Neural cell (in vitro differentiated cells): Measurements from ENCODE around the gene AVEN. TPM values are rescaled to one million over a fixed set of nuclear protein-coding genes. Genes with fewer than 3 reads are reported as not detected.

Experiments
- H2AFZ ChIP-seq: fragments of 200-600, 300-800 bp; sonication (generic), shearing (Covaris generic); 2 replicates; pipeline ENCODE4 v1.6.0; 2014; ENCODE audit warnings: low read depth, mild to moderate bottlenecking, antibody characterized with exemption, low read length, moderate library complexity
- H3F3A ChIP-seq: fragments of 200-600 bp; shearing (Covaris generic); 2 replicates; pipeline ENCODE4 v1.6.1; 2016; ENCODE audit warnings: mild to moderate bottlenecking, moderate library complexity, mixed read lengths, antibody characterized with exemption, low read length; ENCODE audit not compliant: insufficient read depth, poor library complexity, severe bottlenecking
- H3K27ac ChIP-seq: fragments of 200-600, 300-800 bp; sonication (generic), shearing (Covaris generic); 2 replicates; pipeline ENCODE4 v1.5.1; 2014; ENCODE audit warnings: mild to moderate bottlenecking, low read length, moderate library complexity
- H3K27me3 ChIP-seq: fragments of 300-800, 200-600 bp; sonication (generic), shearing (Covaris generic); 2 replicates; pipeline ENCODE4 v1.6.0; 2014; ENCODE audit warnings: mild to moderate bottlenecking, low read depth, low read length, moderate library complexity; ENCODE audit not compliant: insufficient read depth
- H3K36me3 ChIP-seq: fragments of 300-800, 200-600 bp; sonication (generic), shearing (Covaris generic); 2 replicates; pipeline ENCODE4 v1.5.1; 2014; ENCODE audit warnings: mild to moderate bottlenecking, antibody characterized with exemption, low read length, moderate library complexity; ENCODE audit not compliant: insufficient read depth
- H3K4me2 ChIP-seq: fragments of 300-800, 200-600 bp; sonication (generic), shearing (Covaris generic); 2 replicates; pipeline ENCODE4 v1.6.0; 2014; ENCODE audit warnings: mild to moderate bottlenecking, low read length
- H3K4me3 ChIP-seq: fragments of 300-800, 200-600 bp; sonication (generic), shearing (Covaris generic); 2 replicates; pipeline ENCODE4 v1.5.1; 2014; ENCODE audit warnings: mild to moderate bottlenecking, low read length, moderate library complexity
- H3K79me2 ChIP-seq: fragments of 200-600 bp; shearing (Covaris generic); replicated peaks from 2 replicates; pipeline ENCODE4 v1.6.0; 2014; ENCODE audit warnings: mild to moderate bottlenecking, low read length, moderate library complexity; ENCODE audit not compliant: insufficient read depth
- H3K9ac ChIP-seq: fragments of 300-800, 200-600 bp; sonication (generic), shearing (Covaris generic); 2 replicates; pipeline ENCODE4 v1.6.1; 2016; ENCODE audit warnings: mild to moderate bottlenecking, low read length, mixed read lengths
- H3K9me2 ChIP-seq: fragments of 200-600 bp; shearing (Covaris generic); 2 replicates; pipeline ENCODE4 v1.6.1; 2016; ENCODE audit warnings: mild to moderate bottlenecking, low read length, mixed read lengths; ENCODE audit not compliant: insufficient read depth
- H3K9me3 ChIP-seq: fragments of 200-600, 300-800 bp; sonication (generic), shearing (Covaris generic); 2 replicates; pipeline ENCODE4 v1.6.1; 2016; ENCODE audit warnings: mild to moderate bottlenecking, mixed run types, low read length, moderate library complexity, mixed read lengths
- H4K20me1 ChIP-seq: fragments of 200-600 bp; shearing (Covaris generic); 2 replicates; pipeline ENCODE4 v1.6.1; 2016; ENCODE audit warnings: mild to moderate bottlenecking, mixed run types; ENCODE audit not compliant: insufficient read depth
- CTCF ChIP-seq: fragments of 450-650 bp; IDR thresholded peaks from 2 replicates; pipeline ENCODE4 v1.5.1; 2014; ENCODE audit warnings: antibody characterized with exemption, mild to moderate bottlenecking, moderate library complexity; ENCODE audit not compliant: poor library complexity, severe bottlenecking
- EP300 ChIP-seq: fragments of 450-650 bp; conservative IDR thresholded peaks from 2 replicates; pipeline ENCODE4 v1.6.1; 2014; ENCODE audit warnings: antibody characterized with exemption, mild to moderate bottlenecking, moderate library complexity; ENCODE audit not compliant: poor library complexity, severe bottlenecking
- EZH2 ChIP-seq: fragments of 200-600, 300-800 bp; shearing (Covaris generic), sonication (generic); IDR thresholded peaks from 2 replicates; pipeline ENCODE4 v1.6.1; 2014; ENCODE audit warnings: antibody characterized with exemption, low read length, borderline replicate concordance, mild to moderate bottlenecking; ENCODE audit not compliant: insufficient read depth, poor library complexity, severe bottlenecking
- MXI1 ChIP-seq: fragments of 450-650 bp; conservative IDR thresholded peaks from 2 replicates; pipeline ENCODE4 v1.6.1; 2014; ENCODE audit warnings: antibody characterized with exemption, mild to moderate bottlenecking; ENCODE audit not compliant: poor library complexity, severe bottlenecking
- POLR2AphosphoS5 ChIP-seq: IDR thresholded peaks from 2 replicates; pipeline ENCODE4 v1.6.1; 2012
- RAD21 ChIP-seq: fragments of 450-650 bp; conservative IDR thresholded peaks from 2 replicates; pipeline ENCODE4 v1.6.1; 2014; ENCODE audit warnings: antibody characterized with exemption, mild to moderate bottlenecking, moderate library complexity
- REST ChIP-seq: IDR thresholded peaks from 2 replicates; pipeline ENCODE4 v1.6.1; 2012; ENCODE audit warnings: borderline replicate concordance
- SMC3 ChIP-seq: fragments of 450-650 bp; conservative IDR thresholded peaks from 2 replicates; pipeline ENCODE4 v1.6.1; 2014; ENCODE audit warnings: antibody characterized with exemption, mild to moderate bottlenecking, moderate library complexity; ENCODE audit not compliant: poor library complexity
- TAF1 ChIP-seq: IDR thresholded peaks from 2 replicates; pipeline ENCODE4 v1.6.1; 2012; ENCODE audit warnings: low read depth
- polyA plus RNA-seq: library from polyadenylated mRNA; depleted of rRNA; stranded (reverse); fragments of >200 nt; gene quantifications from 2 replicates; pipeline ENCODE4 v1.2.3, GENCODE V29; 2014

Gene AVEN
- polyA plus RNA-seq, 1 donor from 2014 or later = 14.1 TPM

GRCh38 chr15:34009656-34010055 lies 29.3 kb downstream of the AVEN start:
- TF ChIP-seq EP300 (no peak), MXI1 (no peak), TAF1 (no peak)
- H2AFZ ChIP-seq = no peak overlapping the region
- no peak overlapping the region for H3K4me2 ChIP-seq
- no peak overlapping the region for H3K27ac ChIP-seq
- no peaks in the 10 kb centered on the region for H3K27me3 ChIP-seq
- no peaks in the 10 kb centered on the region for H3K9me2 ChIP-seq
- H3F3A ChIP-seq = no peaks in the 10 kb centered on the region
- no peaks in the 10 kb centered on the region for H3K36me3 ChIP-seq
- no peaks in the 10 kb centered on the region for H4K20me1 ChIP-seq
- H3K4me3 ChIP-seq = no peak overlapping the region
- no peaks in the 10 kb centered on the region for H3K9me3 ChIP-seq
- H3K79me2 ChIP-seq = no peaks in the 10 kb centered on the region
- no peak overlapping the region for H3K9ac ChIP-seq

GRCh38 chr15:34006381-34006780 lies 32.6 kb downstream of the AVEN start:
- no peaks in the 10 kb centered on the region for H4K20me1 ChIP-seq
- H3K9ac ChIP-seq = no peak overlapping the region
- H2AFZ ChIP-seq = no peak overlapping the region
- no peaks in the 10 kb centered on the region for H3K9me3 ChIP-seq
- no peaks in the 10 kb centered on the region for H3K36me3 ChIP-seq
- H3K27ac ChIP-seq = no peak overlapping the region
- no peaks in the 10 kb centered on the region for H3K79me2 ChIP-seq
- H3K9me2 ChIP-seq = no peaks in the 10 kb centered on the region
- no peaks in the 10 kb centered on the region for H3K27me3 ChIP-seq
- no peaks in the 10 kb centered on the region for H3F3A ChIP-seq
- TF ChIP-seq TAF1 = no peak
- TF ChIP-seq POLR2AphosphoS5 = no peak
- no peak for TF ChIP-seq MXI1
- no peak for TF ChIP-seq CTCF
- no peak for TF ChIP-seq EP300
- no peak for TF ChIP-seq SMC3
- TF ChIP-seq REST = no peak
- no peak for TF ChIP-seq RAD21
- TF ChIP-seq EZH2 = no peak
- H3K4me2 ChIP-seq = no peak overlapping the region
- H3K4me3 ChIP-seq = no peak overlapping the region

GRCh38 chr15:34001536-34001935 lies 37.5 kb downstream of the AVEN start:
- Histone ChIP-seq H3K27me3 (no peaks in the 10 kb centered on the region), H3K9me3 (no peaks in the 10 kb centered on the region), H3K9ac (no peak overlapping the region), H3F3A (no peaks in the 10 kb centered on the region), H3K36me3 (no peaks in the 10 kb centered on the region), H3K4me3 (peak overlapping the region; percentile 18), H3K9me2 (no peaks in the 10 kb centered on the region), H3K4me2 (peak overlapping the region; percentile 1), H4K20me1 (no peaks in the 10 kb centered on the region), H3K27ac (peak overlapping the region; percentile 22), H3K79me2 (no peaks in the 10 kb centered on the region), H2AFZ (no peak overlapping the region)
- TF ChIP-seq EZH2 (no peak), RAD21 (no peak), REST (no peak), EP300 (no peak), POLR2AphosphoS5 (no peak), SMC3 (no peak), MXI1 (no peak), TAF1 (no peak), CTCF (no peak)
